Stimulated activated CD8-positive, alpha-beta memory T cell treated with anti-CD3 and anti-CD28 coated beads, Interleukin-7, amount 100 ng/mL, for 1 hour (primary cell): ENCODE results near the gene CDK14.
"Not testable (repeated sequence)": the region's sequence is repeated elsewhere in the genome, so short reads cannot be mapped to it uniquely, and the experiment has no call there.

Experiments
- DNase-seq, 2 donors: peaks; one replicate each; pipeline ENCODE4 v3.0.0-alpha.2; 2020; ENCODE audit warnings: low read depth in 2 of 2

Gene CDK14

GRCh38 chr7:90717296-90718060 lies 121.4 kb downstream of the CDK14 start:
- no peak for DNase-seq

GRCh38 chr7:90719155-90719554 lies 123.0 kb downstream of the CDK14 start:
- DNase-seq = no peak

- no peak for DNase-seq
Observed at GRCh38 chr7:90720984-90721760, 125.1 kb downstream of the CDK14 start.

- no peak for DNase-seq
Observed at GRCh38 chr7:90721869-90722431, 125.8 kb downstream of the CDK14 start.

DNA sequence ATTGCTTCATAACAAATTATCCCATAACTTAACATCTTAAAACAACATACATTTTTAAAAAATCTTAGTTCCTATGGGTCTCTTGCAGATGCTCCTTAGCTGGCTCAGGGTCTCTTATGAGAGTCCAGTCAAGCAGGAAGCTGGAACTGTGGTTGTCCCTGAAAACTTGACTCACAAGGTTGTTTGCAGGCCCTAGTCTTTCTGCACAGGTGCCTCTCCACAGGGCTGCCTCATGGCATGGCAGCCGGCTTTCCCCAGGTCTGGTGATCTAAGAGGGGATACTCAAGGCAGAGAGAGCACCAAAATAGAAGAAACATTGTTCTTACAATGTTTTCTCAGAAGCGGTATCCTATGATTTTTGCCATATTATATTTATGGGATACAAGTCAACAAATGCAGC lies 127.1 kb downstream of the CDK14 start:
- DNase-seq = no peak

GRCh38 chr7:90723866-90724265 lies 127.7 kb downstream of the CDK14 start:
- no peak for DNase-seq

- DNase-seq = no peak
Observed at GRCh38 chr7:90726120-90726519, 130.0 kb downstream of the CDK14 start.

GRCh38 chr7:90726623-90727022 lies 130.5 kb downstream of the CDK14 start:
- no peak for DNase-seq

GRCh38 chr7:90727412-90727811 lies 131.3 kb downstream of the CDK14 start:
- DNase-seq = no peak

GRCh38 chr7:90728568-90728967 lies 132.4 kb downstream of the CDK14 start:
- no peak for DNase-seq

- DNase-seq = not testable (repeated sequence)
Observed at GRCh38 chr7:90735611-90736280, 139.6 kb downstream of the CDK14 start.

DNA sequence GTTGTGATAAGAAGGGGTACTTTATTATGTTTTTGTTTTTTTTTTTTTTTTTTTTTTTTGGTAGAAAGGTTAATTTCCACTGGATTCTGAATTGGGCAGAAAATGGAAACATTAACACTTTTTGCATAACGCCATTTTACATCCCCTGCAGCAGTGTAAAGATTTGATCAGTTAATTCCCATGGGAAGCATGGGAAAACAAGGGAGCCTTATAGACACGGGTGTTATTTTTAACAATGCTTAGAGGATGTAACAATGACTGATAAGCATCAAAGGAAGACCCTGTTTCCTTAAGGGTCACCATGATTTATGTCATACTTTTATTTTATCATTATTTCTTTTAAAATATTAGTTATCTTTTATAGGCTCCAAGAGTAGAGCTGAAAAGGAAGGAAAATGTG lies 140.2 kb downstream of the CDK14 start:
- no peak for DNase-seq

- DNase-seq = no peak
Observed at GRCh38 chr7:90736968-90737939, 141.1 kb downstream of the CDK14 start.

DNA sequence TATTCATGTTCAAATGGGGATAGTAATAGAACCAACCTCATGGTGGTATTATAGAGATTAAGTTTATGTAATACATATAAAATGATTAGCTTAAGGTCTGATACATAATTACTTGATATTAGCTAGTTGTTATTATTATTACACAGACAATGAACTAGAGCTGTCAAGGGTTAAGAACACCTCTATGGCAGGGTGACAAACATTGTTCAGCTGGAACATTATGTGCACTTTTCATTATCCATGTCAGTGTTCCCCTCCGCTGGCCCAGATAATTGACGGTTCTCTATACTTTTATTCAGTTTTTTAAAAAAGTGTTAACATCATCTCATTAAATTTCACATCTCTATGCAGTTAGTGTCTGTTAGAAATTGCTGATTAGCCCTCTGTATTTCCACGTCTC lies 142.1 kb downstream of the CDK14 start:
- DNase-seq = no peak

DNA sequence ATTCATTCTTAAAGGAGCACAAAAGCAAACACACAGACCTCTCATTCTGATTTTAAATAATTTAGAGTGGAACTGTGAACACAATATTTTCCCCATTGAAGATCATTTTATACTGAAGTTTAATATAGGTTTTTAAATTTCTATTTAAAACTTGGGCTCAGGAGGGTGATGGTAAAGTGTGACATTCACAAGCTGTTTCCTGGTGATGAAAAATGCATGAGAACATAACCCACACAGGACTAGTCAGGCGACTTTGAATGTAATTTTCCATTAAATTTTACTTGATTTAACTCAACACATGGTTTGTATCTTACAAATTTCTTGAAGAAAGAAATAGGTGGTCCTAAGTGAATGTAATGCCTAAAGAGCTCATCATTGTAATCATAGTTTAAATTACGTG lies 143.6 kb downstream of the CDK14 start:
- DNase-seq = no peak

DNA sequence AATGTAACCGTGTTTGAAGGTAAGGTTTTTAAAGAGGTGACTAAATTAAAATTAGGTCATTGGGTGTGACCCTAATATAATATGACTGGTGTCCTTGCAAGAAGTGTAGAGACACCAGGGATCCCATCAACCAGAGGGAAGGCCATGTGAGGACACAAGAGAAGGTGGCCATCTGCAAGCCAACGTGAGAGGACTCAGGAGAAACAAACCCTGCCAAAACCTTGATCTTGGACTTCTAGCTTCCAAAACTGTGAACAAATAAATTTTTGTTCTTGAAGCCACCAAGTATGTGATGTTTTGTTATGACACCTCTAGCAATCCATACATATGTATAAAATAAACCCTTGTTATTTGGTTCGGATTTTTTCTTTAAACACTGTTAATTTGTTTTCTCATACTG lies 144.3 kb downstream of the CDK14 start:
- DNase-seq = no peak

GRCh38 chr7:90743626-90744025 lies 147.5 kb downstream of the CDK14 start:
- DNase-seq = no peak

DNA sequence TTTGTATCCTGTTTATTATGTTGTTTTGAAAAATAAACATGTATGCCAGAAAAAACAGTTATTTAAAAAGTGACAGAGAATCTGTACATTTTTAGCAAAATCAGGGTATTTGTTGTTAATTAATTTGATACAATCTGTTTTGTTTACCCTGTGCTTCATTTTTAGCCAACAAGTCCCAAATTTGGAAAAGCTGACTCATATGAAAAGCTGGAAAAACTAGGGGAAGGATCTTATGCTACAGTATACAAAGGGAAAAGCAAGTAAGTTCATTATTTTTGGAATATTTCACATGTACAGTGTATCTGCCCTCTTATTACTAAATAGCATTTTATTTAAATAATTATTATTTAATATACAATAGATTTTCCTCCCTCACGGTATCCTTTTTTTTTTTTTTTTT lies 151.4 kb downstream of the CDK14 start:
- no peak for DNase-seq

DNA sequence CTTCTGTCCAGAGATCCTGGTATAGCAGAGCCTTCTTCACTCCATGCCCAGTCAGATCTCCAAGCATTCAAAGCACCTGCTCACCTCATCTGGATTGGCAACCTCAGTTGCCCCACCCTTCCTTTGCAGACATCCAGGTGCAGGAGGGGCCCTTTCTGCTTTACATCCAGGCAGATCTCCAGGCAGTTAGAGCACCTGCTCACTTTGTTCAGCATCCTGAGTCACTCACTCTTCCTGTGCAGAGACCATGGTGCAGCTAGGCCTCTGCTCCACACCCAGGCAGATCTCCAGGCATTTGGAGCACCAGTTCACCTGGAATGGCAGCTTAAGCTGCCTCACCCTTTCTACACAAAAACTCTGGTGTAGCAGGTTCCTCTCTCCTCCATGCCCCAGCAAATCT lies 153.1 kb downstream of the CDK14 start:
- no peak for DNase-seq

- DNase-seq = no peak
Observed at GRCh38 chr7:90749774-90750173, 153.7 kb downstream of the CDK14 start.

GRCh38 chr7:90751595-90751994 lies 155.5 kb downstream of the CDK14 start:
- no peak for DNase-seq
